RWPE2 (cell line): Measurements from ENCODE around the gene FXYD6.

Experiments used
- ATAC-seq: fragments of 200-7000 bp; cut with Tn5 transposase; 3 replicates; pipeline ENCODE4 v1.9.1; 2021; ENCODE audit warnings: low read depth
- DNase-seq: peaks from one replicate; pipeline ENCODE4 v3.0.0-alpha.2; 2020; ENCODE audit warnings: low spot score
- H3K27ac ChIP-seq: fragments of 450-650 bp; 2 replicates; pipeline ENCODE4 v1.5.1; 2017; ENCODE audit warnings: mild to moderate bottlenecking; ENCODE audit not compliant: poor library complexity, severe bottlenecking
- H3K27me3 ChIP-seq: fragments of 250-450 bp; sonication (Bioruptor Pico); 2 replicates; pipeline ENCODE4 v1.5.1; 2021; ENCODE audit warnings: mild to moderate bottlenecking, moderate library complexity; ENCODE audit not compliant: insufficient read depth, poor library complexity, severe bottlenecking
- H3K36me3 ChIP-seq: fragments of 250-450 bp; sonication (Bioruptor Pico); 2 replicates; pipeline ENCODE4 v1.5.1; 2020; ENCODE audit warnings: low read depth, mild to moderate bottlenecking, moderate library complexity
- H3K4me1 ChIP-seq: fragments of 250-450 bp; sonication (Bioruptor Pico); 2 replicates; pipeline ENCODE4 v1.5.1; 2021; ENCODE audit warnings: mild to moderate bottlenecking, moderate library complexity; ENCODE audit not compliant: insufficient read depth, poor library complexity, severe bottlenecking
- H3K4me3 ChIP-seq: fragments of 250-450 bp; sonication (Bioruptor Pico); 2 replicates; pipeline ENCODE4 v1.5.1; 2021; ENCODE audit warnings: mild to moderate bottlenecking, moderate library complexity; ENCODE audit not compliant: severe bottlenecking
- H3K9me3 ChIP-seq: fragments of 250-450 bp; sonication (Bioruptor Pico); 2 replicates; pipeline ENCODE4 v1.5.1; 2021; ENCODE audit warnings: mild to moderate bottlenecking, moderate library complexity; ENCODE audit not compliant: severe bottlenecking
- TF ChIP-seq, protein P1 (sequence below): fragments of 450-650 bp; IDR thresholded peaks from one replicate; pipeline ENCODE4 v1.5.1; 2017; ENCODE audit warnings: mild to moderate bottlenecking, moderate library complexity; ENCODE audit not compliant: poor library complexity, severe bottlenecking

FXYD6 gene

DNA sequence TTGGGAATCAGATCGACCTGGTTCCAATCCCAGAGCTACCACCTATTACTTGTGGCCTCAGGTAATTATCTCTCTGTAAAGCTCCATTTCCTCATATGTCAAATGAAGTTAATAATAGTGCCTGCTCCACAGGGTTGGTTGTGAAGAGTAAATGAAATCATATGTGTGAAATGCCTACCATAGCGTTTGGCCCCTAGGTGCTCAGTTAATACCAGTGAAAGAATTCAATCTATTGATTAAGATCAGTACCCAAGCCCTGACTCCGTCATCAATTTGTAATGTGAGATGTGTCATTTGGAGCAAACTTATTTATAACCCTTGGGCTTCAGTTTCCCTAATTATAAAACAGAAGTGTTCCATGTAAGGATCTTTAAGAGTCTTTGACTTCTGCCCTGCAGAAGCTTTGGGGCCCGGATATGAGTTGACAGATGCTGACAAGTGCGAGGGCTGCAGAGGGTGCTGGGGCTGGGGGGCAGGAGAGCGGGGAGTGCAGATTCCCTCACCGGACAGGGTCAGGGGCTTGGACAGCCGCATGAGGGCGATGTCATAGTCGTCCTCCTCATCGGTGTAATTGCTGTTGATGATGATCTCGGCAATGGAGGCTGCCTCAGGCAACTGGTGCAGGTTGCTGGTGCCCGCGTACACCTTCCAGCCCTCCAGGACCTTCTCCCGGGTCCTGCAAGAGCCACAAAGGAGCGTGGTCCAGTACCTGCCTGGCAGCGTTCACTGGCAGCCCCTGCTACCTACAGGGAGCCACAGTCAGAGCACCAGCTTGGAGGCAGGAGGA is 31.8 kb upstream of the FXYD6 start:
- Histone ChIP-seq H3K9me3 (no peaks in the 10 kb centered on the region), H3K36me3 (no peaks in the 10 kb centered on the region), H3K4me3 (peak overlapping the region; percentile 27), H3K27me3 (no peaks in the 10 kb centered on the region), H3K27ac (no peak overlapping the region), H3K4me1 (peaks cover 9% of the 10 kb centered on the region)
- ATAC-seq = no peak
- TF ChIP-seq, protein P1, sequence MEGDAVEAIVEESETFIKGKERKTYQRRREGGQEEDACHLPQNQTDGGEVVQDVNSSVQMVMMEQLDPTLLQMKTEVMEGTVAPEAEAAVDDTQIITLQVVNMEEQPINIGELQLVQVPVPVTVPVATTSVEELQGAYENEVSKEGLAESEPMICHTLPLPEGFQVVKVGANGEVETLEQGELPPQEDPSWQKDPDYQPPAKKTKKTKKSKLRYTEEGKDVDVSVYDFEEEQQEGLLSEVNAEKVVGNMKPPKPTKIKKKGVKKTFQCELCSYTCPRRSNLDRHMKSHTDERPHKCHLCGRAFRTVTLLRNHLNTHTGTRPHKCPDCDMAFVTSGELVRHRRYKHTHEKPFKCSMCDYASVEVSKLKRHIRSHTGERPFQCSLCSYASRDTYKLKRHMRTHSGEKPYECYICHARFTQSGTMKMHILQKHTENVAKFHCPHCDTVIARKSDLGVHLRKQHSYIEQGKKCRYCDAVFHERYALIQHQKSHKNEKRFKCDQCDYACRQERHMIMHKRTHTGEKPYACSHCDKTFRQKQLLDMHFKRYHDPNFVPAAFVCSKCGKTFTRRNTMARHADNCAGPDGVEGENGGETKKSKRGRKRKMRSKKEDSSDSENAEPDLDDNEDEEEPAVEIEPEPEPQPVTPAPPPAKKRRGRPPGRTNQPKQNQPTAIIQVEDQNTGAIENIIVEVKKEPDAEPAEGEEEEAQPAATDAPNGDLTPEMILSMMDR = no peak
- DNase-seq = peak; percentile 32

DNA sequence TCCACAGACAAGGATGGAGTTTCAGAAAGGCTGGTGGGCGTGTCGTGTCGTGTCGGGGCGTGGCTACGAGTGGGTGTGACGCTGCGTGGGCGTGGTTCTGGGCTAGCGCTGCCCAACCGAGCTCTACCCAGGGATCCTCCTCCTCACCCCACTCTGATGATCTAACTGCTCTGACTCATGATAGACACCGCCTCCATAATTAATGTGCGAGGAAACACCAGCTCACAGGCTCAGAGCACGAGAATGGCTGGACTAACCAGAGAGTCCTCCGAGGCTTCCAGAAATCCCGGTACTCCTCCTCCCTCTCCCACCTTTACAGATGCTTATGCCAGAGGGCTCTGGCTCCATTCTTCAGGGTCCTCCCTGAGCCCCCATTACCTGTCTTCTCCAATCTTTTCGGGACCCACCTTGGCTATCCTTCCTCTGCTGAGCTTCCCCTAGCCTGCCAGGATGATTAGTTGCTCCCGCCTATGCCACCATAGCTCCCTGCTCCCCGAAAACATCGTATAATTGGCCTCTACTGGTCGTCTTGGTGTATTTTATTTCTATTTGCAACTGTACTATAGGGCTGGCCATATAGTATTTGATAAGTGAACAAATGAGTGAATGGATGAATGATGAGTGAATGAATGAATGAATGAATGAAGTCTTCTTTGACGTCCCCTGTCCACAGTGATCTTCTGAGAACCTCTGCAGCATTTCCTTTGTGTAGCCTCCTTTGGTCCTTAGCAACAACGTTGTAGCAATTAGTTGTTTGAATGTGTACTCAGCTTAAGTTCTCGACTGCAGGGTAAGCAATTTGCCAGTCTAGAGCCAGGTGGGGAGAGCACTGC is 31.0 kb upstream of the FXYD6 start:
- Histone ChIP-seq H3K27ac (peak overlapping the region; percentile 38), H3K4me1 (peaks cover 9% of the 10 kb centered on the region), H3K9me3 (no peaks in the 10 kb centered on the region), H3K36me3 (no peaks in the 10 kb centered on the region), H3K4me3 (peak overlapping the region; percentile 27), H3K27me3 (no peaks in the 10 kb centered on the region)
- TF ChIP-seq, protein P1 = no peak
- peak; percentile 89 for DNase-seq
- peak; percentile 99 for ATAC-seq

DNA sequence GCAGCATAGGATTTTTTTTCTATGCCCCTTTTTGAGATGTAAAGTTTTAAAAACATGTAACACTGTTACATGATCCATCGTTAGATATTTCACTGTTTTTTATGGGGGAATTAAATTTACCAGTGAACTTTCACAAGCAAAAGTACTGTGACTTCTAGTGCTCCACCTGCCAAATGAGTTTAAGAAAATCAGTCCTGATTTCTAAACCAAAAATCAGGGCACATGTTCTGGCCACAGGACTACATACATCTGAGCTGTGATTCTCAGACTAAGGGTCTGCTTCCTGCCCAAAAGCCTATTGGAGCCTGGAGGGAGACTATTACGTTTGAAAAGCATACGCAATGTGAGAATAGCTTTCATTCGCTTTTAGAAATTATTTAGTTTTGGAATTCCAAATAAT is 30.3 kb upstream of the FXYD6 start:
- peaks cover 9% of the 10 kb centered on the region for H3K4me1 ChIP-seq
- H3K27ac ChIP-seq = peak overlapping the region; percentile 38
- no peaks in the 10 kb centered on the region for H3K9me3 ChIP-seq
- TF ChIP-seq, protein P1 = no peak
- H3K36me3 ChIP-seq = no peaks in the 10 kb centered on the region
- H3K27me3 ChIP-seq = no peaks in the 10 kb centered on the region
- DNase-seq (no peak), ATAC-seq (no peak)
- H3K4me3 ChIP-seq = no peak overlapping the region

DNA sequence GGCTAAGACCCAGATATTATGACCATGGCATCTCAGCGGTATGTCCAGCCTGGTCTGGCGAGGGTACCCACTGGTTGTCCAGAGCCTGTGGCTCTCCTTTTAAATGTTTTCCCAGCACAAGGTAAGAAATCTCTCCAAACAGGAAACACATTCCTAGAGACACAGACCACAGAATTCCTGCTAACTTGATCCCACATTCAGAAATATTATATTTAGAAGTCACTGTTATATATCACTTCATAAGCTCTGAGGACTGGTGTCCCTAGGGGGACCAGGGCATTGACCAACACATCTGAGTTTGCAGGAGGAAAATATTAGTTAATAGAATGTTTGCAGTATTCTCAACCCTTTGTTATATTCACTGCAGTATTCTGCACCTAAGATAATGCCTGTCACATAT is 29.7 kb upstream of the FXYD6 start:
- TF ChIP-seq, protein P1 = no peak
- no peak for ATAC-seq
- peak overlapping the region; percentile 38 for H3K27ac ChIP-seq

More for the DNA sequence above, 29.7 kb upstream of the FXYD6 start:
- Histone ChIP-seq H3K9me3 (no peaks in the 10 kb centered on the region), H3K4me1 (peaks cover 9% of the 10 kb centered on the region), H3K4me3 (no peak overlapping the region), H3K27me3 (no peaks in the 10 kb centered on the region), H3K36me3 (no peaks in the 10 kb centered on the region)
- peak; percentile 17 for DNase-seq
